Measurements from ENCODE around the gene CDH23.

CDH23 gene

GRCh38 chr10:71608819-71609768 is 212.4 kb downstream of the CDH23 start:
- H3K27ac ChIP-seq, result no peak overlapping the region
- CTCF ChIA-PET, result interaction anchor here (0.5 to 1.8 kb wide), 33 partner anchors 13 to 1530 kb away, joined by 3 to 12 read pairs (median 4); partner anchors contain the start of gene SLC29A3
- peak; percentile 72 for TF ChIP-seq CTCF (conservative IDR thresholded peaks at IDR 0.05; ENCODE audit: low read depth)
- peak; percentile 48 for DNase-seq (ENCODE audit: low spot score)
- POLR2A ChIA-PET (ENCODE audit: low non-redundant PET), result no interaction called here

GRCh38 chr10:71610651-71611050 is 213.9 kb downstream of the CDH23 start:
- ChIA-PET POLR2A (ENCODE audit: low non-redundant PET) (no interaction called here), CTCF (interaction anchor here (0.5 to 1.8 kb wide), 5 partner anchors 12 to 297 kb away, joined by 3 to 5 read pairs (median 3); no protein-coding TSS in a partner anchor)
- no peak for TF ChIP-seq CTCF (conservative IDR thresholded peaks at IDR 0.05; ENCODE audit: low read depth)
- no peak overlapping the region for H3K27ac ChIP-seq
- DNase-seq (ENCODE audit: low spot score), result no peak

- CTCF ChIA-PET, result interaction anchor here (0.5 to 1.2 kb wide), 3 partner anchors 12 to 297 kb away, joined by 3 to 4 read pairs (median 3); no protein-coding TSS in a partner anchor
- POLR2A ChIA-PET (ENCODE audit: low non-redundant PET), result no interaction called here
- no peak overlapping the region for H3K27ac ChIP-seq
- no peak for TF ChIP-seq CTCF (conservative IDR thresholded peaks at IDR 0.05; ENCODE audit: low read depth)
- DNase-seq (ENCODE audit: low spot score), result no peak
Observed at GRCh38 chr10:71611131-71611530, 214.4 kb downstream of the CDH23 start.

GRCh38 chr10:71611709-71612422 is 215.1 kb downstream of the CDH23 start:
- ChIA-PET POLR2A (ENCODE audit: low non-redundant PET) (no interaction called here), CTCF (interaction anchor here (0.6 to 1.2 kb wide), 4 partner anchors 12 to 298 kb away, joined by 3 to 4 read pairs (median 4); no protein-coding TSS in a partner anchor)
- no peak for DNase-seq (ENCODE audit: low spot score)
- no peak overlapping the region for H3K27ac ChIP-seq
- TF ChIP-seq CTCF (conservative IDR thresholded peaks at IDR 0.05; ENCODE audit: low read depth), result no peak

- H3K27ac ChIP-seq, result no peak overlapping the region
- no peak for TF ChIP-seq CTCF (conservative IDR thresholded peaks at IDR 0.05; ENCODE audit: low read depth)
- DNase-seq (ENCODE audit: low spot score), result no peak
- ChIA-PET POLR2A (ENCODE audit: low non-redundant PET) (no interaction called here), CTCF (interaction anchor here (0.6 to 1.1 kb wide), 5 partner anchors 10 to 294 kb away, joined by 3 to 4 read pairs (median 4); partner anchors contain the start of gene SLC29A3)
Observed at GRCh38 chr10:71613261-71613777, 216.6 kb downstream of the CDH23 start.

- POLR2A ChIA-PET (ENCODE audit: low non-redundant PET), result no interaction called here
- TF ChIP-seq CTCF (conservative IDR thresholded peaks at IDR 0.05; ENCODE audit: low read depth), result no peak
- DNase-seq (ENCODE audit: low spot score), result no peak
- H3K27ac ChIP-seq, result no peak overlapping the region
- CTCF ChIA-PET, result interaction anchor here (0.6 to 0.7 kb wide), 4 partner anchors 93 to 198 kb away, joined by 3 to 4 read pairs (median 4); no protein-coding TSS in a partner anchor
Observed at GRCh38 chr10:71613877-71614276, 217.2 kb downstream of the CDH23 start.

Data from RWPE1 (cell line).